Gastrocnemius medialis (tissue), 4 donors: Measurements from ENCODE around the gene MSH4. TPM values are rescaled to one million over a fixed set of nuclear protein-coding genes. Genes with fewer than 3 reads are reported as not detected.
"Not testable (repeated sequence)": the region's sequence is repeated elsewhere in the genome, so short reads cannot be mapped to it uniquely, and the experiment has no call there.

Experiments
- ATAC-seq, 2 donors: fragments of 150-250 bp; one replicate each; pipeline ENCODE4 v1.9.1; 2016
- DNase-seq, 2 donors: peaks; one replicate each; pipeline ENCODE4 v3.0.0-alpha.2; 2019
- H3K27ac ChIP-seq, 4 donors: fragments of 200-600 bp; sonication (generic); 1 replicate in 1 of 4; 2 replicates in 3 of 4; pipeline ENCODE4 v1.5.1; 2016 to 2018; ENCODE audit warnings: mild to moderate bottlenecking in 2 of 4, moderate library complexity in 1 of 4
- H3K27me3 ChIP-seq, 3 donors: fragments of 200-600 bp; sonication (generic) in 2 of 3; 1 replicate in 1 of 3; 2 replicates in 2 of 3; pipeline versions ENCODE4 v1.5.1 to v1.6.0; 2016 to 2019; ENCODE audit warnings: mild to moderate bottlenecking in 1 of 3, moderate library complexity in 1 of 3
- H3K36me3 ChIP-seq, 2 donors: fragments of 200-600 bp; sonication (generic) in 1 of 2; one replicate each; pipeline ENCODE4 v1.5.1; 2017 to 2018
- H3K4me1 ChIP-seq, 2 donors: fragments of 200-600 bp; sonication (generic) in 1 of 2; one replicate each; pipeline ENCODE4 v1.5.1; 2016 to 2017; ENCODE audit warnings: mild to moderate bottlenecking in 2 of 2
- H3K4me3 ChIP-seq, 4 donors: fragments of 200-600 bp; sonication (generic) in 3 of 4; 1 replicate in 1 of 4; 2 replicates in 3 of 4; pipeline ENCODE4 v1.5.1; 2016 to 2019; ENCODE audit warnings: mild to moderate bottlenecking in 2 of 4
- H3K9me3 ChIP-seq, 3 donors: fragments of 200-600 bp; sonication (generic) in 2 of 3; 1 replicate in 1 of 3; 2 replicates in 2 of 3; pipeline ENCODE4 v1.5.1; 2016 to 2019
- POLR2A ChIP-seq, 2 donors: fragments of 450-650 bp; IDR thresholded peaks; one replicate each; pipeline ENCODE4 v1.6.1; 2017; ENCODE audit warnings: antibody characterized with exemption in 2 of 2, mild to moderate bottlenecking in 2 of 2, moderate library complexity in 2 of 2
- in situ Hi-C, 4 donors: fragments of 200-750 bp; cut with MboI; loops; one replicate each; pipeline versions ENCODE4 v1.15.0 to v1.8.0; 2017; ENCODE audit warnings: low sequenced_read_pairs in 4 of 4
- intact Hi-C: fragments of 100-400 bp; cut with DNase I; formaldehyde crosslinking; loops from one replicate; pipeline ENCODE4 v1.15.1; 2023; ENCODE audit warnings: low total_unique reads
- total RNA-seq, 4 donors: library from RNA; depleted of rRNA; stranded (reverse); fragments of >200 nt; gene quantifications; one replicate each; pipeline versions ENCODE4 v1.1.0 to v1.2.3, GENCODE V29; 2016
- TF ChIP-seq, protein P1 (sequence below), 5 experiments: fragments of 450-650 bp in 3 of 5; fragments of 200-600 bp in 2 of 5; sonication (generic) in 2 of 5; IDR thresholded peaks in 4 of 5; conservative IDR thresholded peaks in 1 of 5; 1 replicate in 4 of 5; 2 replicates in 1 of 5; pipeline ENCODE4 v1.5.1; 2016 to 2019; ENCODE audit warnings: antibody characterized with exemption in 5 of 5, mild to moderate bottlenecking in 3 of 5, moderate library complexity in 3 of 5

Gene MSH4
- total RNA-seq, 4 donors from 2014 or later: 0.15 to 2.2 (median 0.40) TPM

- H3K36me3 ChIP-seq: peaks cover 0 to 9% of the 10 kb centered on the region in 2 donors
- H3K27me3 ChIP-seq: no peaks in the 10 kb centered on the region
- in situ Hi-C loops: no loop called here
- no peak for ATAC-seq
- H3K4me3 ChIP-seq: no peak overlapping the region
- no peak overlapping the region for H3K27ac ChIP-seq
- DNase-seq: no peak
- TF ChIP-seq, protein P1, sequence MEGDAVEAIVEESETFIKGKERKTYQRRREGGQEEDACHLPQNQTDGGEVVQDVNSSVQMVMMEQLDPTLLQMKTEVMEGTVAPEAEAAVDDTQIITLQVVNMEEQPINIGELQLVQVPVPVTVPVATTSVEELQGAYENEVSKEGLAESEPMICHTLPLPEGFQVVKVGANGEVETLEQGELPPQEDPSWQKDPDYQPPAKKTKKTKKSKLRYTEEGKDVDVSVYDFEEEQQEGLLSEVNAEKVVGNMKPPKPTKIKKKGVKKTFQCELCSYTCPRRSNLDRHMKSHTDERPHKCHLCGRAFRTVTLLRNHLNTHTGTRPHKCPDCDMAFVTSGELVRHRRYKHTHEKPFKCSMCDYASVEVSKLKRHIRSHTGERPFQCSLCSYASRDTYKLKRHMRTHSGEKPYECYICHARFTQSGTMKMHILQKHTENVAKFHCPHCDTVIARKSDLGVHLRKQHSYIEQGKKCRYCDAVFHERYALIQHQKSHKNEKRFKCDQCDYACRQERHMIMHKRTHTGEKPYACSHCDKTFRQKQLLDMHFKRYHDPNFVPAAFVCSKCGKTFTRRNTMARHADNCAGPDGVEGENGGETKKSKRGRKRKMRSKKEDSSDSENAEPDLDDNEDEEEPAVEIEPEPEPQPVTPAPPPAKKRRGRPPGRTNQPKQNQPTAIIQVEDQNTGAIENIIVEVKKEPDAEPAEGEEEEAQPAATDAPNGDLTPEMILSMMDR (IDR thresholded peaks at IDR 0.05 in 4 of 5, conservative IDR thresholded peaks at IDR 0.05 in 1 of 5): no peak
- TF ChIP-seq POLR2A (IDR thresholded peaks at IDR 0.05): no peak
- H3K9me3 ChIP-seq: no peaks in the 10 kb centered on the region
- intact Hi-C loops: no loop called here
- no peaks in the 10 kb centered on the region for H3K4me1 ChIP-seq
These were observed 28.7 kb upstream of the MSH4 start for GRCh38 chr1:75768016-75768415.

DNA sequence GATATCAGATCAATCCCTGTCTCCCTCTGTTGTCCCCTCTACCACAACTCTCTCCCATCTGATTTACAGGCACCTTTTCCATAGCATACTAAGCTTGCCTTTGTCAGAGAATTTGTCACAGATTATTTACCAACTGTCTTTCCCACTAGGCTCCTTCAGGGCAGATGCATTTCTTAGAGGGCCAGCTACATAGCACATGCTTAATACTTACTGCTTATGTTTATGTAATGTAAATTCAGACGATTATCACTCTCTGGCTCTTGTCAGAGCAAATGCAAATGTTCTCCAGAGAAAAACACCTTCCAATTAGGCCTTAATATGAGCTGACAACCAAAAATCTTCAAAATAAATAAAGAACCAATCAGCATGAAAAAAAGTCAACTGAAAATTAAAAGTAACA lies 25.9 kb upstream of the MSH4 start:
- Histone ChIP-seq H3K36me3 (no peaks in the 10 kb centered on the region), H3K4me1 (no peaks in the 10 kb centered on the region), H3K27me3 (no peaks in the 10 kb centered on the region), H3K9me3 (no peaks in the 10 kb centered on the region), H3K4me3 (no peak overlapping the region), H3K27ac (no peak overlapping the region)
- DNase-seq: no peak
- in situ Hi-C loops (no loop called here), intact Hi-C loops (no loop called here)
- no peak for ATAC-seq
- TF ChIP-seq, protein P1 (IDR thresholded peaks at IDR 0.05 in 4 of 5, conservative IDR thresholded peaks at IDR 0.05 in 1 of 5): no peak
- TF ChIP-seq POLR2A (IDR thresholded peaks at IDR 0.05): no peak

DNA sequence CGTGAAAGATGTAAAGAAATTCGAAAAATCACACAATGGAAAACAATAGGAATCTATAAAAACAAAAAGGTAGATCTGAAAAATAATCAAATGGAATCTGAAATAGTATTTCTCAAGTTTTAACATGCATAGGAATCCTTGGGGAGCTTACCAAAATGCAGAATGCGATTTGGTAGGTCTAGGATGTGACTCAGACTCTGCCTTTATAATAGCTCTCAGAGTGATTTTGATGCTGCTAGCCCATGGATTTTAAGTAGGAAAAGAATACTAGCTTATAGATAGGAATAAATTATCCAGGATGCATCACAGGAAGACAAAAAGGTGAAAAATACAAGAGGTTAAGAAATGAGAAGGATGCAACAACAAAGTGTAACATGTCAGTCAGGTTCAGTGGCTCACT lies 24.7 kb upstream of the MSH4 start:
- H3K27ac ChIP-seq: no peak overlapping the region
- in situ Hi-C loops: no loop called here
- TF ChIP-seq POLR2A (IDR thresholded peaks at IDR 0.05): no peak
- DNase-seq (no peak), ATAC-seq (no peak)
- no peak overlapping the region for H3K4me3 ChIP-seq
- no peaks in the 10 kb centered on the region for H3K4me1 ChIP-seq
- no peaks in the 10 kb centered on the region for H3K27me3 ChIP-seq
- intact Hi-C loops: no loop called here
- H3K36me3 ChIP-seq: no peaks in the 10 kb centered on the region
- H3K9me3 ChIP-seq: no peaks in the 10 kb centered on the region

DNA sequence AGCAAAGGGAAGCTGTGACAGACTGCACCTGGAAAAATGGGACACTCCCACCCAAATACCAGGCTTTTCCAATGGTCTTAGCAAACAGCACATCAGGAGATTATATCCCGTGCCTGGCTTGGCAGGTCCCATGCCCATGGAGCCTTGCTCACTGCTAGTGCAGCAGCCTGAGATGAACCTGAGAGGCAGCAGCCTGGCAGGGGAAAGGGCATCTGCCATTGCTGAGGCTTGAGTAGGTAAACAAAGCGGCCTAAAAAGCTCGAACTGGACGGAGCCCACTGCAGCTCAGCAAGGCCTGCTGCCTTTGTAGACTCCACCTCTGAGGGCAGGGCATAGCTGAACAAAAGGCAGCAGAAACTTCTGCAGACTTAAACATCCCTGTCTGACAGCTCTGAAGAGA lies 18.9 kb upstream of the MSH4 start:
- intact Hi-C loops, H3K27ac ChIP-seq, H3K4me1 ChIP-seq, H3K9me3 ChIP-seq, H3K36me3 ChIP-seq, ATAC-seq, H3K4me3 ChIP-seq, H3K27me3 ChIP-seq, DNase-seq, in situ Hi-C loops: not testable (repeated sequence)

DNA sequence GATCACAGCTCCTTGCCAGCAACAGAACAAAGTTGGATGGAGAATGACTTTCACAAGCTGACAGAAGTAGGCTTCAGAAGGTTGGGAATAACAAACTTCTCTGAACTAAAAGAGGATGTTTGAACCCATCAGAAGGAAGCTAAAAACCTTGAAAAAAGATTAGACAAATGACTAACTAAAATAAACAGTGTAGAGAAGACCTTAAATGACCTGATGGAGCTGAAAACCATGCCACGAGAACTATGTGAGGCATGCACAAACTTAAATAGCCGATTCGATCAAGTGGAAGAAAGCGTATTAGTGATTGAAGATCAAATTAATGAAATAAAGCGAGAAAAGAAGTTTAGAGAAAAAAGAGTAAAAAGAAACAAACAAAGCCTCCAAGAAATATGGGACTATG lies 18.0 kb upstream of the MSH4 start:
- H3K27me3 ChIP-seq, DNase-seq, ATAC-seq, H3K9me3 ChIP-seq, in situ Hi-C loops, H3K4me1 ChIP-seq, H3K36me3 ChIP-seq, H3K4me3 ChIP-seq, intact Hi-C loops, H3K27ac ChIP-seq: not testable (repeated sequence)

DNA sequence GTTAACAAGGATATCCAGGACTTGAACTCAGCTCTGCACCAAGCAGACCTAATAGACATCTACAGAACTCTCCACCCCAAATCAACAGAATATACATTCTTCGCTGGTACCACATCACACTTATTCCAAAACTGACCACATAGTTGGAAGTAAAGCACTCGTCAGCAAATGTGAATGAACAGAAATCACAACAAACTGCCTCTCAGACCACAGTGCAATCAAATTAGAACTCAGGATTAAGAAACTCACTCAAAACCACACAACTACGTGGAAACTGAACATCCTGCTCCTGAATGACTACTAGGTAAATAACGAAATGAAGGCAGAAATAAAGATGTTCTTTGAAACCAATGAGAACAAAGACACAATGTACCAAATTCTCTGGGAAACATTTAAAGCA lies 16.5 kb upstream of the MSH4 start:
- H3K9me3 ChIP-seq, DNase-seq, H3K27me3 ChIP-seq, H3K36me3 ChIP-seq, H3K4me3 ChIP-seq, H3K27ac ChIP-seq, H3K4me1 ChIP-seq, intact Hi-C loops, ATAC-seq: not testable (repeated sequence)
- in situ Hi-C loops: loop anchor here in 1 of 4 donors (10.0 kb wide), 1 partner anchor 55 kb away; the partner anchor contains the start of gene ACADM

DNA sequence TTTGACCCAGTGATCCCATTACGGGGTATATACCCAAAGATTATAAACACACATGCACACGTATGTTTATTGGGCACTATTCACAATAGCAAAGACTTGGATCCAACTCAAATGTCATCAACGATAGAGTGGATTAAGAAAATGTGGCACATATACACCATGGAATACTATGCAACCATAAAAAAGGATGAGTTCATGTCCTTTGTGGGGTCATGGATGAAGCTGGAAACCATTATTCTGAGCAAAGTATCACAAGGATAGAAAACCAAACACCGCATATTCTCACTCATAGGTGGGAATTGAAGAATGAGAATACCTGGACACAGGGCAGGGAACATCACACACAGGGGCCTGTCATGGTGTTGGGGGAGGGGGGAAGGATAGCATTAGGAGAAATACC lies 12.8 kb upstream of the MSH4 start:
- DNase-seq, H3K9me3 ChIP-seq, H3K27ac ChIP-seq, H3K4me3 ChIP-seq, H3K36me3 ChIP-seq, H3K27me3 ChIP-seq, intact Hi-C loops, ATAC-seq: not testable (repeated sequence)
- peaks cover 22 to 24% of the 10 kb centered on the region in 2 donors for H3K4me1 ChIP-seq
- in situ Hi-C loops: loop anchor here in 1 of 4 donors (10.0 kb wide), 1 partner anchor 59 kb away; the partner anchor contains the start of gene ACADM
